Osteoblast (primary cell): ENCODE measurements around the gene CSTPP1. TPM values are rescaled to one million over a fixed set of nuclear protein-coding genes. Genes with fewer than 3 reads are reported as not detected.

ENCODE experiments used
- DNase-seq: peaks from one replicate; pipeline ENCODE4 v3.0.0; 2011; ENCODE audit warnings: low spot score, mixed read lengths; ENCODE audit not compliant: insufficient read length; ENCODE audit errors: missing footprints
- H2AFZ ChIP-seq: 2 replicates; pipeline ENCODE4 v1.6.0; 2011; ENCODE audit warnings: mild to moderate bottlenecking, low read length
- H3K27ac ChIP-seq: 2 replicates; pipeline ENCODE4 v1.5.1; 2011; ENCODE audit warnings: mild to moderate bottlenecking, low read depth, low read length, moderate library complexity
- H3K27me3 ChIP-seq: 2 replicates; pipeline ENCODE4 v1.6.0; 2012; ENCODE audit warnings: mild to moderate bottlenecking, control low read depth, inconsistent platforms, low read length, moderate library complexity; ENCODE audit not compliant: insufficient read depth
- H3K36me3 ChIP-seq: 2 replicates; pipeline ENCODE4 v1.5.1; 2011; ENCODE audit warnings: mild to moderate bottlenecking, low read length, control low read depth, moderate library complexity; ENCODE audit not compliant: insufficient read depth
- H3K4me1 ChIP-seq: 2 replicates; pipeline ENCODE4 v1.5.1; 2011; ENCODE audit warnings: mild to moderate bottlenecking, low read length, control low read depth, moderate library complexity; ENCODE audit not compliant: insufficient read depth
- H3K4me2 ChIP-seq: 2 replicates; pipeline ENCODE4 v1.6.0; 2011; ENCODE audit warnings: mild to moderate bottlenecking, low read length; ENCODE audit not compliant: insufficient read depth
- H3K4me3 ChIP-seq: fragments of 200-600 bp; sonication (generic); 3 replicates; pipeline ENCODE4 v1.5.1; 2012; ENCODE audit warnings: mild to moderate bottlenecking, low read length, inconsistent platforms; ENCODE audit not compliant: insufficient read depth
- H3K79me2 ChIP-seq: 2 replicates; pipeline ENCODE4 v1.6.0; 2012; ENCODE audit warnings: mild to moderate bottlenecking, low read length, control low read depth, inconsistent platforms; ENCODE audit not compliant: insufficient read depth
- H3K9me3 ChIP-seq: 2 replicates; pipeline ENCODE4 v1.5.1; 2011; ENCODE audit warnings: low read depth, low read length, control low read depth
- H4K20me1 ChIP-seq: 2 replicates; pipeline ENCODE4 v1.6.0; 2012; ENCODE audit warnings: mild to moderate bottlenecking, low read length, control low read depth; ENCODE audit not compliant: insufficient read depth
- total RNA-seq: library from RNA; depleted of rRNA; stranded (reverse); fragments of >200 nt; gene quantifications from 2 replicates; pipeline ENCODE4 v1.2.3, GENCODE V29; 2012
- TF ChIP-seq, protein P1 (sequence below): IDR thresholded peaks from 2 replicates; pipeline ENCODE4 v1.5.1; 2011; ENCODE audit warnings: mild to moderate bottlenecking, low read depth, low read length, moderate library complexity; ENCODE audit errors: extremely low read depth

CSTPP1 gene
- total RNA-seq, 1 donor, result 27.1 TPM

- Histone ChIP-seq H3K4me3 (no peak overlapping the region), H3K79me2 (no peaks in the 10 kb centered on the region), H2AFZ (no peak overlapping the region), H3K4me1 (no peaks in the 10 kb centered on the region), H4K20me1 (peaks cover 6% of the 10 kb centered on the region), H3K36me3 (no peaks in the 10 kb centered on the region), H3K27ac (no peak overlapping the region), H3K4me2 (no peak overlapping the region), H3K9me3 (no peaks in the 10 kb centered on the region), H3K27me3 (no peaks in the 10 kb centered on the region)
- no peak for DNase-seq
- TF ChIP-seq, protein P1, sequence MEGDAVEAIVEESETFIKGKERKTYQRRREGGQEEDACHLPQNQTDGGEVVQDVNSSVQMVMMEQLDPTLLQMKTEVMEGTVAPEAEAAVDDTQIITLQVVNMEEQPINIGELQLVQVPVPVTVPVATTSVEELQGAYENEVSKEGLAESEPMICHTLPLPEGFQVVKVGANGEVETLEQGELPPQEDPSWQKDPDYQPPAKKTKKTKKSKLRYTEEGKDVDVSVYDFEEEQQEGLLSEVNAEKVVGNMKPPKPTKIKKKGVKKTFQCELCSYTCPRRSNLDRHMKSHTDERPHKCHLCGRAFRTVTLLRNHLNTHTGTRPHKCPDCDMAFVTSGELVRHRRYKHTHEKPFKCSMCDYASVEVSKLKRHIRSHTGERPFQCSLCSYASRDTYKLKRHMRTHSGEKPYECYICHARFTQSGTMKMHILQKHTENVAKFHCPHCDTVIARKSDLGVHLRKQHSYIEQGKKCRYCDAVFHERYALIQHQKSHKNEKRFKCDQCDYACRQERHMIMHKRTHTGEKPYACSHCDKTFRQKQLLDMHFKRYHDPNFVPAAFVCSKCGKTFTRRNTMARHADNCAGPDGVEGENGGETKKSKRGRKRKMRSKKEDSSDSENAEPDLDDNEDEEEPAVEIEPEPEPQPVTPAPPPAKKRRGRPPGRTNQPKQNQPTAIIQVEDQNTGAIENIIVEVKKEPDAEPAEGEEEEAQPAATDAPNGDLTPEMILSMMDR, result no peak
Measured at GRCh38 chr11:47018637-47019036, 82.1 kb downstream of the CSTPP1 start.

- Histone ChIP-seq H3K9me3 (no peaks in the 10 kb centered on the region), H3K4me3 (no peak overlapping the region), H3K4me1 (no peaks in the 10 kb centered on the region), H4K20me1 (peaks cover 6% of the 10 kb centered on the region), H3K27me3 (no peaks in the 10 kb centered on the region), H3K27ac (no peak overlapping the region), H3K36me3 (no peaks in the 10 kb centered on the region), H3K79me2 (no peaks in the 10 kb centered on the region), H3K4me2 (no peak overlapping the region), H2AFZ (no peak overlapping the region)
- DNase-seq, result no peak
- TF ChIP-seq, protein P1, result no peak
Measured at GRCh38 chr11:47020793-47021526, 84.4 kb downstream of the CSTPP1 start.

DNA sequence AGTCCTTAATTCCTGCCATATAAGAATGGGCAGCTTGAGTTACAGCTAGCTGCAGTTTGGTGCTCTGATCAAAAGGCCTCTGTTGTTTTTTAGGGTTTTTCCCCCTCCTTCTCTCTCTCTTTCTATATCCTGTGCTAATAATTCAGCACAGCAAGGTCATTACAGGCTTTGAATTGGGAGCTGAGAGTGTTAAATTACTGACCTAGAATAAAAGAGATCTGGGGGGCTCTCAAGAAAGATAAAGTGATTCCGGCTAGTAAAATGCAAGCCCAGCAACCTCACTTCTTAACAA, 84.9 kb downstream of the CSTPP1 start:
- no peaks in the 10 kb centered on the region for H3K36me3 ChIP-seq
- no peaks in the 10 kb centered on the region for H3K4me1 ChIP-seq
- no peak for DNase-seq
- no peak overlapping the region for H3K4me3 ChIP-seq
- TF ChIP-seq, protein P1, result no peak
- peaks cover 6% of the 10 kb centered on the region for H4K20me1 ChIP-seq
- no peaks in the 10 kb centered on the region for H3K27me3 ChIP-seq
- no peak overlapping the region for H3K27ac ChIP-seq
- H3K4me2 ChIP-seq, result no peak overlapping the region
- no peaks in the 10 kb centered on the region for H3K79me2 ChIP-seq
- H2AFZ ChIP-seq, result no peak overlapping the region
- no peaks in the 10 kb centered on the region for H3K9me3 ChIP-seq

GRCh38 chr11:47021965-47022364, 85.4 kb downstream of the CSTPP1 start:
- Histone ChIP-seq H3K4me3 (no peak overlapping the region), H3K79me2 (no peaks in the 10 kb centered on the region), H3K27ac (no peak overlapping the region), H3K27me3 (no peaks in the 10 kb centered on the region), H2AFZ (no peak overlapping the region), H4K20me1 (peaks cover 6% of the 10 kb centered on the region), H3K9me3 (no peaks in the 10 kb centered on the region), H3K36me3 (no peaks in the 10 kb centered on the region), H3K4me1 (no peaks in the 10 kb centered on the region), H3K4me2 (no peak overlapping the region)
- no peak for DNase-seq
- TF ChIP-seq, protein P1, result no peak
